Measurements from ENCODE around the gene RAB6A.

Gene RAB6A

DNA sequence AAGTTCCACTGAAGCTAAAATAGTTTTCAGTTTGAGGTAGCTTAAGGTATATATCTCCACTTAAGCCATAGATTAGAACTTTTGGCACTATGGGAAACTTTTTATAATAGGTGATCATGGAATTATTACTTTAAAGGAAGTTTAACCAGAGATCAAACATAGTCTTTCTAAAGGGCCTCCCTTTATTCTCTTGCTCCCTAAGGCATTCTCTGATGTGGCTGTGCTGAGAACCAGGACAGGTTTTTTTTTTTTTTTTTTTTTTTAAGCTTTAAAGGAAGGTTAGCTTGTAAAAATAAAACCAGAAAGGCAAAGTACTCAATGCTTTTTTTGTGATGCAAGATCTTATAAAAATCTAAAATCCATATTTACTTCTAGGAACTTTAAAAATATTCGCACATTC lies 23.9 kb upstream of the RAB6A start:
- TF ChIP-seq, protein P1, sequence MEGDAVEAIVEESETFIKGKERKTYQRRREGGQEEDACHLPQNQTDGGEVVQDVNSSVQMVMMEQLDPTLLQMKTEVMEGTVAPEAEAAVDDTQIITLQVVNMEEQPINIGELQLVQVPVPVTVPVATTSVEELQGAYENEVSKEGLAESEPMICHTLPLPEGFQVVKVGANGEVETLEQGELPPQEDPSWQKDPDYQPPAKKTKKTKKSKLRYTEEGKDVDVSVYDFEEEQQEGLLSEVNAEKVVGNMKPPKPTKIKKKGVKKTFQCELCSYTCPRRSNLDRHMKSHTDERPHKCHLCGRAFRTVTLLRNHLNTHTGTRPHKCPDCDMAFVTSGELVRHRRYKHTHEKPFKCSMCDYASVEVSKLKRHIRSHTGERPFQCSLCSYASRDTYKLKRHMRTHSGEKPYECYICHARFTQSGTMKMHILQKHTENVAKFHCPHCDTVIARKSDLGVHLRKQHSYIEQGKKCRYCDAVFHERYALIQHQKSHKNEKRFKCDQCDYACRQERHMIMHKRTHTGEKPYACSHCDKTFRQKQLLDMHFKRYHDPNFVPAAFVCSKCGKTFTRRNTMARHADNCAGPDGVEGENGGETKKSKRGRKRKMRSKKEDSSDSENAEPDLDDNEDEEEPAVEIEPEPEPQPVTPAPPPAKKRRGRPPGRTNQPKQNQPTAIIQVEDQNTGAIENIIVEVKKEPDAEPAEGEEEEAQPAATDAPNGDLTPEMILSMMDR (conservative IDR thresholded peaks at IDR 0.05; ENCODE audit: low read depth, low read length): no peak
- Histone ChIP-seq H3K4me3 (IDR thresholded peaks at IDR 0.05; ENCODE audit: insufficient read depth, low read depth, low read length) (no peak overlapping the region), H4K20me1 (ENCODE audit: insufficient read depth) (no peaks in the 10 kb centered on the region), H3K79me2 (ENCODE audit: insufficient read depth, low read depth) (peaks cover 11% of the 10 kb centered on the region), H3K4me2 (no peak overlapping the region), H3K4me1 (ENCODE audit: low read depth, poor library complexity, severe bottlenecking) (peaks cover 40% of the 10 kb centered on the region), H3K27ac (no peak overlapping the region), H2AFZ (ENCODE audit: low read depth) (no peak overlapping the region), H3K36me3 (ENCODE audit: insufficient read depth) (no peaks in the 10 kb centered on the region), H3K9ac (no peak overlapping the region), H3K27me3 (ENCODE audit: insufficient read depth, low read depth) (no peaks in the 10 kb centered on the region)

DNA sequence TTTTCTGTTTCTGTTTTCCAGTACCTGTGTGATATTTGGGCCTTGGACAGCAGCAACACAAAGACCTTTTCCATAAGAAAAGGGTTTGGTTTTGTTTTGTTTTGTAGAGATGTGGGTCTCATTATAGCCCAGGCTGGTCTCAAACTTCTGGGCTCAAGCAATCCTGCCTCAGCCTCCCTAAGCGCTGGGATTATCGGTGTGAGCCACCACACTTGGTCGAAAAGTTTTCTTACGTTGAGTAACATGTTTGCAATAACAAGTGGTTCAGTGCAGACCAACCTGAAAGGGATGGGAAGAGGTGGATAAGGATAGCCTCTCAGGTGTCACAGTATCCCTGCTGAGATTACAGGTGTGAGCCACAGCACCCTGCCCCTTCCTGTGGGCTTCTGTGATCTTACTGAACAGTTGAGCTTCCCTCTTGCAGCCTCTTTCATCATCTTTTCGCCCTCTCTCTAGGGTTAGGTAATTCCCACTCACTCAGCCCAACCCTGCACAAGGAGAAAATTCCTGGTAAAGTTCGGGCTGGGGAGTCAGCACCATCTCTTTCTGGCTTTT lies 23.3 kb upstream of the RAB6A start:
- Histone ChIP-seq H2AFZ (ENCODE audit: low read depth) (no peak overlapping the region), H3K4me1 (ENCODE audit: low read depth, poor library complexity, severe bottlenecking) (peaks cover 40% of the 10 kb centered on the region)
- TF ChIP-seq, protein P1 (conservative IDR thresholded peaks at IDR 0.05; ENCODE audit: low read depth, low read length): no peak

DNA sequence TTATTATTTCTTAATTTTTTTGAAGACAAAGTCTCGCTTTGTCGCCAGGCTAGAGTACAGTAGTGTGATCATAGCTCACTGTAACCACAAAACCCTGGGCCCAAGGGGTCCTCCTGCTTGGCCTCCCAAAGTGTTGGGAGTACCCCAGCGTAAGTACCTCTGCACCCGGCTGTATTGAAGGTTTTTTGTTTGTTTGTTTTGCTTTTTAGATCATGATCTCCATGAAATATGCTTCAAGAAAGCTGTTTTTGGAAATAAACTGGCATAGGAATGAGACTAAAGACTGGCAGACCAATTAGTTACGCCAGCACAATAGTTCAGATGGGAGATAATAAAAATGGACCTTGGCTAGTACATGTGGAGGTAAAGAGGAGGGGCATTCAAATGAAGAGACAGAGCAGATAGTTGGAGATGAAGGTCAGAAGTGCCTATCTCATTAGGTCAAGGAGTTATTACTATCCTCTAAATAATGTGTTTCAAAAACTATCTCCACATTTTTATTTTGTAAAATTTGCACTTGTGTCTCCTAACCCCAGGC lies 22.7 kb upstream of the RAB6A start:
- peaks cover 1% of the 10 kb centered on the region; the same call in 1 of the 2 replicates for H3K79me2 ChIP-seq (ENCODE audit: insufficient read depth, low read depth)
- H3K9ac ChIP-seq: no peak overlapping the region
- no peak overlapping the region for H3K4me2 ChIP-seq
- H3K36me3 ChIP-seq (ENCODE audit: insufficient read depth): no peaks in the 10 kb centered on the region
- H3K27me3 ChIP-seq (ENCODE audit: insufficient read depth, low read depth): no peaks in the 10 kb centered on the region
- H3K27ac ChIP-seq: no peak overlapping the region
- H2AFZ ChIP-seq (ENCODE audit: low read depth): no peak overlapping the region
- H3K4me3 ChIP-seq (IDR thresholded peaks at IDR 0.05; ENCODE audit: insufficient read depth, low read depth, low read length): no peak overlapping the region
- no peaks in the 10 kb centered on the region for H4K20me1 ChIP-seq (ENCODE audit: insufficient read depth)
- TF ChIP-seq, protein P1 (conservative IDR thresholded peaks at IDR 0.05; ENCODE audit: low read depth, low read length): no peak
- H3K4me1 ChIP-seq (ENCODE audit: low read depth, poor library complexity, severe bottlenecking): peaks cover 40% of the 10 kb centered on the region

More for the DNA sequence above, 23.3 kb upstream of the RAB6A start:
- Histone ChIP-seq H3K4me2 (no peak overlapping the region), H3K36me3 (ENCODE audit: insufficient read depth) (no peaks in the 10 kb centered on the region), H3K4me3 (IDR thresholded peaks at IDR 0.05; ENCODE audit: insufficient read depth, low read depth, low read length) (no peak overlapping the region), H3K9ac (no peak overlapping the region), H3K27me3 (ENCODE audit: insufficient read depth, low read depth) (no peaks in the 10 kb centered on the region), H3K27ac (no peak overlapping the region), H4K20me1 (ENCODE audit: insufficient read depth) (no peaks in the 10 kb centered on the region), H3K79me2 (ENCODE audit: insufficient read depth, low read depth) (peaks cover 6% of the 10 kb centered on the region; the same call in 1 of the 2 replicates)

DNA sequence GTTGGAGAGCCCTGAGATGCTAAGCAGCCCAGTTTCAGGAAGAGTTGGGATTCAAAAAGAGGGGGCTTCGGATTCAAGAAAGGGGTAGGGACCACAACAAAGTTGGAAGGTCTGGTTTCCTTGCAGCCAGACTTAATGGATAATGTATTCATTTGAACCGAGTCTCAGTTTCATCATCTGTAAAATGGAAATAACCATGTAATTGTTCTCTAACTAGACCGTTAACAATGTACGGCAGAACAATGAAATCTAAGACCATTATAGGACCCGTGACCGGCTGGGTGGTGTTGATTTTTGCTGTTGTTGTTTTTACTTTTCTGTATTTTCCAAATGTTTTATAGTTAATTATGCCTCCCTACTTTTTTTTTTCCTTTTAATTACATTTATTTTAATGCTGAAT lies 20.4 kb upstream of the RAB6A start:
- TF ChIP-seq, protein P1 (conservative IDR thresholded peaks at IDR 0.05; ENCODE audit: low read depth, low read length): no peak
- H3K4me1 ChIP-seq (ENCODE audit: low read depth, poor library complexity, severe bottlenecking): peaks cover 35% of the 10 kb centered on the region
- H3K27me3 ChIP-seq (ENCODE audit: insufficient read depth, low read depth): no peaks in the 10 kb centered on the region
- no peaks in the 10 kb centered on the region for H3K79me2 ChIP-seq (ENCODE audit: insufficient read depth, low read depth)
- H3K4me3 ChIP-seq (IDR thresholded peaks at IDR 0.05; ENCODE audit: insufficient read depth, low read depth, low read length): no peak overlapping the region
- no peak overlapping the region for H2AFZ ChIP-seq (ENCODE audit: low read depth)
- H4K20me1 ChIP-seq (ENCODE audit: insufficient read depth): no peaks in the 10 kb centered on the region
- no peak overlapping the region for H3K4me2 ChIP-seq
- no peak overlapping the region for H3K27ac ChIP-seq
- no peaks in the 10 kb centered on the region for H3K36me3 ChIP-seq (ENCODE audit: insufficient read depth)
- H3K9ac ChIP-seq: no peak overlapping the region
